OCI-LY3 (cell line): ENCODE measurements around the gene NOS1AP.

Source experiments
- CTCF ChIP-seq: fragments of 200-600, 300-600 bp; sonication (generic); IDR thresholded peaks from 2 replicates; pipeline ENCODE4 v1.5.1; 2014; ENCODE audit warnings: antibody characterized with exemption, low read length, low read depth
- EZH2phosphoT487 ChIP-seq: fragments of 200-600 bp; shearing (Covaris generic); IDR thresholded peaks from 2 replicates; pipeline ENCODE4 v1.6.1; 2018; ENCODE audit warnings: antibody characterized with exemption, mixed run types, low read depth

GRCh38 chr1:162386292-162387225 is 317.1 kb downstream of the NOS1AP start:
- TF ChIP-seq CTCF (no peak), EZH2phosphoT487 (no peak)
